ENCODE measurements around the gene FRMD6.

GRCh38 chr14:51717766-51718165, 66.1 kb downstream of the FRMD6 start:
- TF ChIP-seq POLR2A (IDR thresholded peaks at IDR 0.05; ENCODE audit: low read depth, low read length): no peak
- no peak for TF ChIP-seq TAF1 (IDR thresholded peaks at IDR 0.05; ENCODE audit: borderline replicate concordance, low read depth, low read length)

Data from GM12892 (cell line).